ENCODE measurements around the gene PRR27. TPM values are rescaled to one million over a fixed set of nuclear protein-coding genes. Genes with fewer than 3 reads are reported as not detected.
"Not testable (repeated sequence)": the region's sequence is repeated elsewhere in the genome, so short reads cannot be mapped to it uniquely, and the experiment has no call there.

The PRR27 gene
- total and polyA plus RNA-seq, 4 donors, result not detected

DNA sequence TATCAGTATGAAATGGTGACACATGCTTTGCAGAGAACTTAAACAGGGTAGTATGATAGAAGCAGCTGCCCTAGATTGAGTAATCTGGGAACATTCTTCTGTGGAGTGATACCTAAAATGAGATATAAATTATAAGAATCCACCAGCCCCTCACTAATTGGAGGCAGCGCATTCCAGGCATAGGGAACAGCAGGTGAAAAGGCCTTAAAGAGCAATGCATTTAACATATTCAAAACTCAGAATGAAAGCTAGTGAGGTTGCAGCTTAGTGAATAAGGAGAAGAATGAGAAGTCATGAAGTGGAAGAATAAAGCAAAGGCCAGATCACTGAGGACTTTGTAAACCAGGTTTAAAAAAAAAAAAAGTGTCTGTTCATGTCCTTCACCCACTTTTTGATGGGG, 36.5 kb downstream of the PRR27 start:
- Histone ChIP-seq H3K9me3 (ENCODE audit: control insufficient read depth, low read length) (no peaks in the 10 kb centered on the region), H3K4me1 (ENCODE audit: control insufficient read depth in 1 of 2, insufficient read depth in 2 of 2, low read length in 2 of 2) (no peaks in the 10 kb centered on the region), H3K36me3 (ENCODE audit: control insufficient read depth in 1 of 2, insufficient read depth in 2 of 2, low read length in 1 of 2) (no peaks in the 10 kb centered on the region), H3K4me3 (ENCODE audit: low read length in 2 of 2) (no peak overlapping the region), H3K27ac (ENCODE audit: low read depth in 1 of 2, low read length in 2 of 2) (no peak overlapping the region), H3K27me3 (ENCODE audit: control insufficient read depth in 1 of 2, insufficient read depth in 2 of 2, low read length in 1 of 2) (no peaks in the 10 kb centered on the region)
- intact Hi-C loops (cut with DNase I), result no loop called here
- WGBS, 2 donors, result 99 to 100% methylated on average over 1 of the region's 1 CpG
- no peak for DNase-seq
- no peak for ATAC-seq (ENCODE audit: low FRiP score)

DNA sequence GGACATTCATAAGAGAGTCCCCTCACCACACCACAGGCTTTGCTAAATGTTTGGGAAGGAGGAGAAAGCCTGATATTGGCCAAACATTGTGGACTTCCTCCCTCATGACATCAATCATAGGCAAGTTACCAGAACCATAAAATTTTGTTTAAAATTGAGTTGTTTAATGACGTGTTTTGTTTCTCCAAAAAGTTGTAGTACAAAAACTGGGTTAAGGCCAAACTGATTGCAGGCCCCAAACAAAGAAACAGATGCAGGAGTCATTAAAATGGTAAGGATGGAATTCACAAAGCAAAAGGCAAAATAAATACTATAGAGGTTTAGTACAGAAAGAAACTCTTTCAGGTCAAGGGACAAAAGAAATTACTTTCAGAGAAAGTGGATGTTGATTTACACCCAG, 37.6 kb downstream of the PRR27 start:
- WGBS, 2 donors, result 30 to 39% methylated on average over 1 of the region's 1 CpG
- H3K27ac ChIP-seq (ENCODE audit: low read depth in 1 of 2, low read length in 2 of 2), result no peak overlapping the region
- no peaks in the 10 kb centered on the region for H3K4me1 ChIP-seq (ENCODE audit: control insufficient read depth in 1 of 2, insufficient read depth in 2 of 2, low read length in 2 of 2)
- intact Hi-C loops (cut with DNase I), result no loop called here
- H3K27me3 ChIP-seq (ENCODE audit: control insufficient read depth in 1 of 2, insufficient read depth in 2 of 2, low read length in 1 of 2), result no peaks in the 10 kb centered on the region
- ATAC-seq (ENCODE audit: low FRiP score) (no peak), DNase-seq (no peak)
- H3K4me3 ChIP-seq (ENCODE audit: low read length in 2 of 2), result no peak overlapping the region
- H3K36me3 ChIP-seq (ENCODE audit: control insufficient read depth in 1 of 2, insufficient read depth in 2 of 2, low read length in 1 of 2), result no peaks in the 10 kb centered on the region
- no peaks in the 10 kb centered on the region for H3K9me3 ChIP-seq (ENCODE audit: control insufficient read depth, low read length)

GRCh38 chr4:70192895-70193294, 38.9 kb downstream of the PRR27 start:
- H3K9me3 ChIP-seq (ENCODE audit: control insufficient read depth, low read length), result no peaks in the 10 kb centered on the region
- DNase-seq, result no peak
- H3K4me3 ChIP-seq (ENCODE audit: low read length in 2 of 2), result no peak overlapping the region
- no peaks in the 10 kb centered on the region for H3K36me3 ChIP-seq (ENCODE audit: control insufficient read depth in 1 of 2, insufficient read depth in 2 of 2, low read length in 1 of 2)
- no peak for ATAC-seq (ENCODE audit: low FRiP score)
- no peaks in the 10 kb centered on the region for H3K27me3 ChIP-seq (ENCODE audit: control insufficient read depth in 1 of 2, insufficient read depth in 2 of 2, low read length in 1 of 2)
- no peak overlapping the region for H3K27ac ChIP-seq (ENCODE audit: low read depth in 1 of 2, low read length in 2 of 2)
- 95 to 97% methylated on average over 2 of the region's 2 CpGs for WGBS, 2 donors
- no peaks in the 10 kb centered on the region for H3K4me1 ChIP-seq (ENCODE audit: control insufficient read depth in 1 of 2, insufficient read depth in 2 of 2, low read length in 2 of 2)
- intact Hi-C loops (cut with DNase I), result no loop called here

GRCh38 chr4:70195425-70195824, 41.4 kb downstream of the PRR27 start, which contains the start of gene ODAM:
TSS of gene ODAM (plus strand) at chr4:70195725. CDS start at chr4:70196544, 819 bp downstream.
- 75 to 78% methylated on average over 1 of the region's 1 CpG for WGBS, 2 donors
- no peaks in the 10 kb centered on the region for H3K9me3 ChIP-seq (ENCODE audit: control insufficient read depth, low read length)
- DNase-seq, result no peak
- no peak within 1 kb of the TSS for H3K27ac ChIP-seq (ENCODE audit: low read depth in 1 of 2, low read length in 2 of 2)
- ATAC-seq (ENCODE audit: low FRiP score), result no peak
- H3K4me3 ChIP-seq (ENCODE audit: low read length in 2 of 2), result no peak within 1 kb of the TSS
- H3K36me3 ChIP-seq (ENCODE audit: control insufficient read depth in 1 of 2, insufficient read depth in 2 of 2, low read length in 1 of 2), result no peaks in the 10 kb centered on the region
- no peaks in the 10 kb centered on the region for H3K27me3 ChIP-seq (ENCODE audit: control insufficient read depth in 1 of 2, insufficient read depth in 2 of 2, low read length in 1 of 2)
- H3K4me1 ChIP-seq (ENCODE audit: control insufficient read depth in 1 of 2, insufficient read depth in 2 of 2, low read length in 2 of 2), result no peaks in the 10 kb centered on the region
- intact Hi-C loops (cut with DNase I), result no loop called here

- ATAC-seq (ENCODE audit: low FRiP score) (no peak), DNase-seq (no peak)
- intact Hi-C loops (cut with DNase I), result no loop called here
- no peaks in the 10 kb centered on the region for H3K27me3 ChIP-seq (ENCODE audit: control insufficient read depth in 1 of 2, insufficient read depth in 2 of 2, low read length in 1 of 2)
- no peak overlapping the region for H3K27ac ChIP-seq (ENCODE audit: low read depth in 1 of 2, low read length in 2 of 2)
- no peaks in the 10 kb centered on the region for H3K9me3 ChIP-seq (ENCODE audit: control insufficient read depth, low read length)
- no peak overlapping the region for H3K4me3 ChIP-seq (ENCODE audit: low read length in 2 of 2)
- 93% methylated on average over 2 of the region's 2 CpGs for WGBS, 2 donors
- no peaks in the 10 kb centered on the region for H3K36me3 ChIP-seq (ENCODE audit: control insufficient read depth in 1 of 2, insufficient read depth in 2 of 2, low read length in 1 of 2)
- H3K4me1 ChIP-seq (ENCODE audit: control insufficient read depth in 1 of 2, insufficient read depth in 2 of 2, low read length in 2 of 2), result no peaks in the 10 kb centered on the region
Measured at GRCh38 chr4:70196857-70197256, 42.8 kb downstream of the PRR27 start.

DNA sequence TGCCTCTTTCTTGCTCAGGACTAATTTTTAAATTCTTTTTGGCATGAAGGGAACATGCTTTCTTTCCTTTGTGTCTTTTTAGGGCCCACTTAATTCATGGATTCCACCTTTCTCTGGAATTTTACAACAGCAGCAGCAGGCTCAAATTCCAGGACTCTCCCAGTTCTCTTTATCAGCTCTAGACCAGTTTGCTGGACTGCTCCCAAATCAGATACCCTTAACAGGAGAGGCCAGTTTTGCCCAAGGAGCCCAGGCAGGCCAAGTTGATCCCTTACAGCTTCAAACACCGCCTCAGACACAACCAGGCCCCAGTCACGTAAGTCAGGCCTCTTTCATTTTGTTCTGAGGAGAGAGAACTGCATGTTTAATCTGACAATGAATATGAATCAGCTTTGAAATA, 43.8 kb downstream of the PRR27 start:
- Histone ChIP-seq H3K4me3 (ENCODE audit: low read length in 2 of 2) (no peak overlapping the region), H3K4me1 (ENCODE audit: control insufficient read depth in 1 of 2, insufficient read depth in 2 of 2, low read length in 2 of 2) (no peaks in the 10 kb centered on the region), H3K9me3 (ENCODE audit: control insufficient read depth, low read length) (no peaks in the 10 kb centered on the region), H3K27ac (ENCODE audit: low read depth in 1 of 2, low read length in 2 of 2) (no peak overlapping the region), H3K36me3 (ENCODE audit: control insufficient read depth in 1 of 2, insufficient read depth in 2 of 2, low read length in 1 of 2) (no peaks in the 10 kb centered on the region), H3K27me3 (ENCODE audit: control insufficient read depth in 1 of 2, insufficient read depth in 2 of 2, low read length in 1 of 2) (no peaks in the 10 kb centered on the region)
- no peak for DNase-seq
- WGBS, 2 donors, result 53 to 56% methylated on average over 2 of the region's 2 CpGs
- intact Hi-C loops (cut with DNase I), result no loop called here
- ATAC-seq (ENCODE audit: low FRiP score), result no peak

GRCh38 chr4:70203601-70204000, 49.6 kb downstream of the PRR27 start:
- intact Hi-C loops (cut with DNase I), result no loop called here
- no peaks in the 10 kb centered on the region for H3K4me1 ChIP-seq (ENCODE audit: control insufficient read depth in 1 of 2, insufficient read depth in 2 of 2, low read length in 2 of 2)
- H3K36me3 ChIP-seq (ENCODE audit: control insufficient read depth in 1 of 2, insufficient read depth in 2 of 2, low read length in 1 of 2), result no peaks in the 10 kb centered on the region
- H3K4me3 ChIP-seq (ENCODE audit: low read length in 2 of 2), result no peak overlapping the region
- ATAC-seq (ENCODE audit: low FRiP score) (no peak), DNase-seq (no peak)
- no peaks in the 10 kb centered on the region for H3K27me3 ChIP-seq (ENCODE audit: control insufficient read depth in 1 of 2, insufficient read depth in 2 of 2, low read length in 1 of 2)
- H3K27ac ChIP-seq (ENCODE audit: low read depth in 1 of 2, low read length in 2 of 2), result no peak overlapping the region
- no peaks in the 10 kb centered on the region for H3K9me3 ChIP-seq (ENCODE audit: control insufficient read depth, low read length)
- 24 to 42% methylated on average over 1 of the region's 1 CpG for WGBS, 2 donors

GRCh38 chr4:70212752-70213151, 58.7 kb downstream of the PRR27 start:
- H3K4me3 ChIP-seq (ENCODE audit: low read length in 2 of 2); H3K9me3 ChIP-seq (ENCODE audit: control insufficient read depth, low read length); ATAC-seq (ENCODE audit: low FRiP score); intact Hi-C loops (cut with DNase I); H3K27ac ChIP-seq (ENCODE audit: low read depth in 1 of 2, low read length in 2 of 2); H3K27me3 ChIP-seq (ENCODE audit: control insufficient read depth in 1 of 2, insufficient read depth in 2 of 2, low read length in 1 of 2); H3K4me1 ChIP-seq (ENCODE audit: control insufficient read depth in 1 of 2, insufficient read depth in 2 of 2, low read length in 2 of 2); H3K36me3 ChIP-seq (ENCODE audit: control insufficient read depth in 1 of 2, insufficient read depth in 2 of 2, low read length in 1 of 2); DNase-seq: not testable (repeated sequence)
- WGBS, 2 donors, result 62 to 70% methylated on average over 4 of the region's 4 CpGs

All from aorta (tissue), 5 donors.